HCT116 (cell line): Measurements from ENCODE around the gene ATRN. TPM values are rescaled to one million over a fixed set of nuclear protein-coding genes. Genes with fewer than 3 reads are reported as not detected.

Experiments used
- ATAC-seq: fragments of 200-7000 bp; cut with Tn5 transposase; 2 replicates; pipeline ENCODE4 v1.9.1; 2020; ENCODE audit warnings: mild to moderate bottlenecking, moderate library complexity
- BruUV-seq: library from RNA; stranded (reverse); fragments of 400-500 nt; replicated peaks from 2 replicates; lab custom pipeline; 2021; lab: Mats Ljungman, UMichigan
- CTCF ChIA-PET: fragments of 300-600 bp; sonication (Branson Sonifier 250); formaldehyde crosslinking; loops from one replicate; lab custom pipeline; 2021; ENCODE audit warnings: antibody characterized with exemption; lab: Charles Lee
- POLR2A ChIA-PET: fragments of 300-600, 350-600 bp; sonication (Branson Sonifier 250); formaldehyde crosslinking; loops from one replicate; lab custom pipeline; 2021; ENCODE audit warnings: antibody characterized with exemption; lab: Charles Lee
- RAD21 ChIA-PET, 2 experiments: fragments of 300-600 bp; sonication (Branson Sonifier 250); formaldehyde crosslinking; loops; one replicate each; lab custom pipeline; 2023; ENCODE audit warnings: low total read pairs in 2 of 2; ENCODE audit not compliant: uncharacterized antibody in 2 of 2, unreplicated experiment in 2 of 2, low non-redundant PET in 1 of 2; lab: Charles Lee
- DNase-seq: peaks from one replicate; pipeline ENCODE4 v3.0.0-alpha.2; 2010; ENCODE audit warnings: low read depth, low spot score
- H2AFZ ChIP-seq: fragments of 200-600 bp; shearing (Covaris generic), sonication (generic); 2 replicates; pipeline ENCODE4 v1.6.1; 2017; ENCODE audit warnings: low read depth, mixed run types, mixed read lengths, antibody characterized with exemption, low read length; ENCODE audit not compliant: poor library complexity, severe bottlenecking
- H3K27ac ChIP-seq: 2 replicates; pipeline ENCODE4 v1.5.1; 2012; ENCODE audit warnings: low read depth, low read length
- H3K27me3 ChIP-seq: fragments of 200-600 bp; sonication (generic); 2 replicates; pipeline ENCODE4 v1.6.1; 2016; ENCODE audit warnings: mixed run types, low read length, mixed read lengths; ENCODE audit not compliant: insufficient read depth
- H3K36me3 ChIP-seq, 2 experiments: fragments of 200-500 bp in 1 of 2; fragments of 200-600 bp in 1 of 2; sonication (Bioruptor generic) in 1 of 2; sonication (generic) in 1 of 2; 2 replicates each; pipeline versions ENCODE4 v1.5.1 to v1.6.1; 2014 to 2016; ENCODE audit warnings: low read length in 2 of 2, inconsistent platforms in 1 of 2, mixed read lengths in 1 of 2, mixed run types in 1 of 2; ENCODE audit not compliant: insufficient read depth in 2 of 2, control insufficient read depth in 1 of 2
- H3K4me1 ChIP-seq, 2 experiments: fragments of 200-600 bp in 1 of 2; sonication (generic) in 1 of 2; 2 replicates each; pipeline versions ENCODE4 v1.5.1 to v1.6.1; 2012 to 2017; ENCODE audit warnings: low read length in 2 of 2, inconsistent platforms in 1 of 2, mild to moderate bottlenecking in 1 of 2, mixed read lengths in 1 of 2, mixed run types in 1 of 2, moderate library complexity in 1 of 2; ENCODE audit not compliant: insufficient read depth in 2 of 2, control insufficient read depth in 1 of 2
- H3K4me2 ChIP-seq: fragments of 200-600 bp; sonication (generic); 2 replicates; pipeline ENCODE4 v1.6.1; 2017; ENCODE audit warnings: mixed run types, low read length, mixed read lengths
- H3K4me3 ChIP-seq, 2 experiments: fragments of 200-600 bp in 1 of 2; sonication (generic) in 1 of 2; replicated peaks in 1 of 2; 2 replicates each; pipeline ENCODE4 v1.5.1; 2011 to 2016; ENCODE audit warnings: low read length in 2 of 2, control low read depth in 1 of 2, low read depth in 1 of 2, mild to moderate bottlenecking in 1 of 2, mixed read lengths in 1 of 2, mixed run types in 1 of 2
- H3K79me2 ChIP-seq: fragments of 200-600 bp; sonication (generic); 2 replicates; pipeline ENCODE4 v1.6.1; 2017; ENCODE audit warnings: mild to moderate bottlenecking, mixed run types, low read length, moderate library complexity, mixed read lengths; ENCODE audit not compliant: insufficient read depth
- H3K9ac ChIP-seq: fragments of 200-600 bp; sonication (generic); 2 replicates; pipeline ENCODE4 v1.6.1; 2016; ENCODE audit warnings: low read length, mixed read lengths
- H3K9me2 ChIP-seq: fragments of 200-600 bp; sonication (generic), shearing (Covaris generic); 2 replicates; pipeline ENCODE4 v1.6.1; 2017; ENCODE audit warnings: mixed run types, mild to moderate bottlenecking, moderate library complexity; ENCODE audit not compliant: insufficient read depth
- H3K9me3 ChIP-seq, 2 experiments: fragments of 200-500 bp in 1 of 2; fragments of 200-600 bp in 1 of 2; sonication (Bioruptor generic) in 1 of 2; sonication (generic) in 1 of 2; 2 replicates each; pipeline ENCODE4 v1.6.1; 2014 to 2017; ENCODE audit warnings: low read length in 2 of 2, mixed read lengths in 2 of 2, inconsistent platforms in 1 of 2, low read depth in 1 of 2, mild to moderate bottlenecking in 1 of 2, mixed run types in 1 of 2, moderate library complexity in 1 of 2; ENCODE audit not compliant: control insufficient read depth in 1 of 2, insufficient read depth in 1 of 2
- H4K20me1 ChIP-seq: fragments of 200-600 bp; sonication (generic), shearing (Covaris generic); 2 replicates; pipeline ENCODE4 v1.6.1; 2017; ENCODE audit warnings: mixed run types, mild to moderate bottlenecking, moderate library complexity; ENCODE audit not compliant: insufficient read depth
- EZH2phosphoT487 ChIP-seq: fragments of 200-600 bp; IDR thresholded peaks from 2 replicates; pipeline ENCODE4 v1.6.1; 2018; ENCODE audit warnings: antibody characterized with exemption, borderline replicate concordance
- FOSL1 ChIP-seq: IDR thresholded peaks from 2 replicates; pipeline ENCODE4 v1.6.1; 2012; ENCODE audit warnings: low read depth
- JUND ChIP-seq: IDR thresholded peaks from 2 replicates; pipeline ENCODE4 v1.6.1; 2012
- POLR2A ChIP-seq: IDR thresholded peaks from 2 replicates; pipeline ENCODE4 v1.7.0; 2011; ENCODE audit warnings: borderline replicate concordance; ENCODE audit not compliant: insufficient read depth, insufficient read length; ENCODE audit errors: extremely low read depth
- POLR2AphosphoS5 ChIP-seq: IDR thresholded peaks from 2 replicates; pipeline ENCODE4 v1.6.1; 2011; ENCODE audit warnings: mild to moderate bottlenecking, low read depth, low read length, moderate library complexity
- RAD21 ChIP-seq: IDR thresholded peaks from 2 replicates; pipeline ENCODE4 v1.6.1; 2012; ENCODE audit warnings: low read depth, mild to moderate bottlenecking
- TCF7L2 ChIP-seq: IDR thresholded peaks from 2 replicates; pipeline ENCODE4 v1.7.0; 2011; ENCODE audit warnings: borderline replicate concordance, inconsistent platforms; ENCODE audit not compliant: insufficient read depth, insufficient read length; ENCODE audit errors: extremely low read depth
- intact Hi-C: fragments of 100-400 bp; cut with micrococcal nuclease; formaldehyde crosslinking; loops from 2 replicates; pipeline ENCODE4 v1.10.0; 2022
- total RNA-seq: library from RNA; stranded (reverse); gene quantifications from one replicate; pipeline ENCODE4 v1.2.1, GENCODE V29; 2021; ENCODE audit not compliant: unreplicated experiment
- TF ChIP-seq, protein P1 (sequence below): IDR thresholded peaks from 2 replicates; pipeline ENCODE4 v1.6.1; 2011; ENCODE audit warnings: mild to moderate bottlenecking, low read length, moderate library complexity; ENCODE audit not compliant: insufficient replicate concordance; ENCODE audit errors: extremely low read depth
- TF ChIP-seq, protein P2 (sequence below): IDR thresholded peaks from 2 replicates; pipeline ENCODE4 v1.6.1; 2012
- TF ChIP-seq, protein P3 (sequence below), 3 experiments: fragments of 200-600 bp in 1 of 3; sonication (generic) in 1 of 3; IDR thresholded peaks in 2 of 3; conservative IDR thresholded peaks in 1 of 3; 2 replicates each; pipeline ENCODE4 v1.5.1; 2012 to 2017; ENCODE audit warnings: low read depth in 2 of 3, low read length in 2 of 3, antibody characterized with exemption in 1 of 3, borderline replicate concordance in 1 of 3, control low read depth in 1 of 3, mild to moderate bottlenecking in 1 of 3, mixed read lengths in 1 of 3, mixed run types in 1 of 3, moderate library complexity in 1 of 3; ENCODE audit not compliant: insufficient read depth in 1 of 3
- TF ChIP-seq, protein P4 (sequence below): IDR thresholded peaks from 2 replicates; pipeline ENCODE4 v1.6.1; 2012; ENCODE audit warnings: low read depth

The ATRN gene
- total RNA-seq, 1 experiment from 2014 or later = 24.4 TPM

DNA sequence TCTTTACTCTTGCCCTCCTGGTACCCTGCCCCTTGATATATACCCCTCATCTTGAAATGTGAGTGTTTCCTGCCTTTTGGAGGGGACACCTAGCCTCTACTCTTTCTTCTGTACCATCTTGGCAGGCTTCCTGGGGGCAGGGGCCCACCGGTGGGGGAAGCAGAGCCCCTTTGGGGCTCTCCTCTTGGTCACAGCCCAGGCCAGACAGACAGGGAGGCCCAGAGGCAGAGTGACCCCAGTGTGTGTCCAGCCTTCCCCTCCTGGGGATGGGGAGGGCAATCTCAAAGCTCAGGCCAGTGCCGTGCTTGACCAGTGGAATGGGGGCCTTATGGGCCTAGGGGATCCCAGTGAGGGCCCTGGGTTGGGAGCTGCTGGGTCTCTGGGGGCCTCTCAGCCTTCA is 207.4 kb downstream of the ATRN start:
- intact Hi-C loops = no loop called here
- no peak for ATAC-seq
- Histone ChIP-seq H4K20me1 (no peaks in the 10 kb centered on the region), H2AFZ (no peak overlapping the region)
- POLR2A ChIA-PET = no interaction called here
- TF ChIP-seq RAD21 (no peak), JUND (no peak), EZH2phosphoT487 (no peak), POLR2AphosphoS5 (no peak), TCF7L2 (no peak), POLR2A (no peak), FOSL1 (no peak)
- TF ChIP-seq, protein P1, sequence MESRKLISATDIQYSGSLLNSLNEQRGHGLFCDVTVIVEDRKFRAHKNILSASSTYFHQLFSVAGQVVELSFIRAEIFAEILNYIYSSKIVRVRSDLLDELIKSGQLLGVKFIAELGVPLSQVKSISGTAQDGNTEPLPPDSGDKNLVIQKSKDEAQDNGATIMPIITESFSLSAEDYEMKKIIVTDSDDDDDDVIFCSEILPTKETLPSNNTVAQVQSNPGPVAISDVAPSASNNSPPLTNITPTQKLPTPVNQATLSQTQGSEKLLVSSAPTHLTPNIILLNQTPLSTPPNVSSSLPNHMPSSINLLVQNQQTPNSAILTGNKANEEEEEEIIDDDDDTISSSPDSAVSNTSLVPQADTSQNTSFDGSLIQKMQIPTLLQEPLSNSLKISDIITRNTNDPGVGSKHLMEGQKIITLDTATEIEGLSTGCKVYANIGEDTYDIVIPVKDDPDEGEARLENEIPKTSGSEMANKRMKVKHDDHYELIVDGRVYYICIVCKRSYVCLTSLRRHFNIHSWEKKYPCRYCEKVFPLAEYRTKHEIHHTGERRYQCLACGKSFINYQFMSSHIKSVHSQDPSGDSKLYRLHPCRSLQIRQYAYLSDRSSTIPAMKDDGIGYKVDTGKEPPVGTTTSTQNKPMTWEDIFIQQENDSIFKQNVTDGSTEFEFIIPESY = no peak
- TF ChIP-seq, protein P2, sequence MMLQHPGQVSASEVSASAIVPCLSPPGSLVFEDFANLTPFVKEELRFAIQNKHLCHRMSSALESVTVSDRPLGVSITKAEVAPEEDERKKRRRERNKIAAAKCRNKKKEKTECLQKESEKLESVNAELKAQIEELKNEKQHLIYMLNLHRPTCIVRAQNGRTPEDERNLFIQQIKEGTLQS = no peak
- TF ChIP-seq, protein P3, sequence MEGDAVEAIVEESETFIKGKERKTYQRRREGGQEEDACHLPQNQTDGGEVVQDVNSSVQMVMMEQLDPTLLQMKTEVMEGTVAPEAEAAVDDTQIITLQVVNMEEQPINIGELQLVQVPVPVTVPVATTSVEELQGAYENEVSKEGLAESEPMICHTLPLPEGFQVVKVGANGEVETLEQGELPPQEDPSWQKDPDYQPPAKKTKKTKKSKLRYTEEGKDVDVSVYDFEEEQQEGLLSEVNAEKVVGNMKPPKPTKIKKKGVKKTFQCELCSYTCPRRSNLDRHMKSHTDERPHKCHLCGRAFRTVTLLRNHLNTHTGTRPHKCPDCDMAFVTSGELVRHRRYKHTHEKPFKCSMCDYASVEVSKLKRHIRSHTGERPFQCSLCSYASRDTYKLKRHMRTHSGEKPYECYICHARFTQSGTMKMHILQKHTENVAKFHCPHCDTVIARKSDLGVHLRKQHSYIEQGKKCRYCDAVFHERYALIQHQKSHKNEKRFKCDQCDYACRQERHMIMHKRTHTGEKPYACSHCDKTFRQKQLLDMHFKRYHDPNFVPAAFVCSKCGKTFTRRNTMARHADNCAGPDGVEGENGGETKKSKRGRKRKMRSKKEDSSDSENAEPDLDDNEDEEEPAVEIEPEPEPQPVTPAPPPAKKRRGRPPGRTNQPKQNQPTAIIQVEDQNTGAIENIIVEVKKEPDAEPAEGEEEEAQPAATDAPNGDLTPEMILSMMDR (IDR thresholded peaks at IDR 0.05 in 2 of 3, conservative IDR thresholded peaks at IDR 0.05 in 1 of 3; ENCODE audit: borderline replicate concordance in 1 of 3, insufficient read depth in 1 of 3, low read depth in 2 of 3, low read length in 2 of 3) = no peak
- TF ChIP-seq, protein P4, sequence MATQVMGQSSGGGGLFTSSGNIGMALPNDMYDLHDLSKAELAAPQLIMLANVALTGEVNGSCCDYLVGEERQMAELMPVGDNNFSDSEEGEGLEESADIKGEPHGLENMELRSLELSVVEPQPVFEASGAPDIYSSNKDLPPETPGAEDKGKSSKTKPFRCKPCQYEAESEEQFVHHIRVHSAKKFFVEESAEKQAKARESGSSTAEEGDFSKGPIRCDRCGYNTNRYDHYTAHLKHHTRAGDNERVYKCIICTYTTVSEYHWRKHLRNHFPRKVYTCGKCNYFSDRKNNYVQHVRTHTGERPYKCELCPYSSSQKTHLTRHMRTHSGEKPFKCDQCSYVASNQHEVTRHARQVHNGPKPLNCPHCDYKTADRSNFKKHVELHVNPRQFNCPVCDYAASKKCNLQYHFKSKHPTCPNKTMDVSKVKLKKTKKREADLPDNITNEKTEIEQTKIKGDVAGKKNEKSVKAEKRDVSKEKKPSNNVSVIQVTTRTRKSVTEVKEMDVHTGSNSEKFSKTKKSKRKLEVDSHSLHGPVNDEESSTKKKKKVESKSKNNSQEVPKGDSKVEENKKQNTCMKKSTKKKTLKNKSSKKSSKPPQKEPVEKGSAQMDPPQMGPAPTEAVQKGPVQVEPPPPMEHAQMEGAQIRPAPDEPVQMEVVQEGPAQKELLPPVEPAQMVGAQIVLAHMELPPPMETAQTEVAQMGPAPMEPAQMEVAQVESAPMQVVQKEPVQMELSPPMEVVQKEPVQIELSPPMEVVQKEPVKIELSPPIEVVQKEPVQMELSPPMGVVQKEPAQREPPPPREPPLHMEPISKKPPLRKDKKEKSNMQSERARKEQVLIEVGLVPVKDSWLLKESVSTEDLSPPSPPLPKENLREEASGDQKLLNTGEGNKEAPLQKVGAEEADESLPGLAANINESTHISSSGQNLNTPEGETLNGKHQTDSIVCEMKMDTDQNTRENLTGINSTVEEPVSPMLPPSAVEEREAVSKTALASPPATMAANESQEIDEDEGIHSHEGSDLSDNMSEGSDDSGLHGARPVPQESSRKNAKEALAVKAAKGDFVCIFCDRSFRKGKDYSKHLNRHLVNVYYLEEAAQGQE = no peak
- TF ChIP-seq, all 23 proteins: peak for 0
- Histone ChIP-seq H3K9me3 (no peaks in the 10 kb centered on the region), H3K36me3 (no peaks in the 10 kb centered on the region), H3K79me2 (no peaks in the 10 kb centered on the region), H3K27me3 (peaks cover 5% of the 10 kb centered on the region; the same call in 1 of the 2 replicates), H3K4me2 (no peak overlapping the region), H3K9me2 (no peaks in the 10 kb centered on the region), H3K9ac (no peak overlapping the region), H3K4me3 (no peak overlapping the region), H3K4me1 (peaks cover 2 to 13% of the 10 kb centered on the region in 2 experiments; a peak in 2 of 4 replicates), H3K27ac (no peak overlapping the region)
- DNase-seq = no peak
- no TSS peak for BruUV-seq
- ChIA-PET RAD21 (no interaction called here), CTCF (interaction anchor here (2.7 to 2.9 kb wide), 3 partner anchors 32 to 115 kb away, joined by 9 to 69 read pairs (median 27); partner anchors contain the start of gene SPEF1)
